Astrocyte (in vitro differentiated cells and primary cell): Measurements from ENCODE around the gene PLXNC1.

Experiments
- CTCF ChIP-seq: IDR thresholded peaks from 2 replicates; pipeline ENCODE4 v1.5.1; 2011; ENCODE audit warnings: low read depth, mild to moderate bottlenecking, inconsistent platforms, low read length, moderate library complexity; ENCODE audit not compliant: insufficient read depth
- EZH2 ChIP-seq: IDR thresholded peaks from 2 replicates; pipeline ENCODE4 v1.6.1; 2012; ENCODE audit warnings: mild to moderate bottlenecking, low read length, inconsistent platforms; ENCODE audit not compliant: insufficient read depth

DNA sequence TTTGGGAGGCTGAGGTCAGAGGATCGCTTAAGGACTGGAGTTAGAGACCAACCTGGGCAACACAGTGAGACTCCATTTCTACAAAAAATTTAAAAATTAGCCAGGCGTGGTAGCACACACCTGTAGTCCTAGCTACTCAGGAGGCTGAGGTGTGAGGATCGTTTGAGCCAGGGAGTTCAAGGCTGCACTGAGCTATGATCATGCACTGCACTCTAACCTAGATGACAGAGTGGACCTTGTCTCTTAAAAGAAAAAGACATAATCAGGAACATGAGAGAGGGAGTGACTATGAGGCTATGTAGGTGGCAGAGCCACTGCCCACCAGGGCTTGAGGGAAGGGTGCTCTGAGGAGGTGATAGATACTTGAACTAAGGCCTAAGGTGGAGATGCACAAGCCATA is 49.2 kb upstream of the PLXNC1 start:
- TF ChIP-seq CTCF (no peak), EZH2 (no peak)
